ENCODE measurements around the gene GFRA4.

GRCh38 chr20:3699037-3699436, 35.8 kb upstream of the GFRA4 start:
- TF ChIP-seq REST (IDR thresholded peaks at IDR 0.05; ENCODE audit: low read depth, low read length) = no peak
- TF ChIP-seq JUND (IDR thresholded peaks at IDR 0.05) = no peak
- TF ChIP-seq CTCF (IDR thresholded peaks at IDR 0.05) = no peak
- no peak for TF ChIP-seq PBX3 (IDR thresholded peaks at IDR 0.05)
- no peak for TF ChIP-seq TEAD4 (IDR thresholded peaks at IDR 0.05; ENCODE audit: borderline replicate concordance, insufficient read depth)
- TF ChIP-seq TCF12 (IDR thresholded peaks at IDR 0.05) = no peak
- TF ChIP-seq MXI1 (IDR thresholded peaks at IDR 0.05; ENCODE audit: low read depth, low read length) = no peak
- no peak for TF ChIP-seq USF2 (IDR thresholded peaks at IDR 0.05; ENCODE audit: borderline replicate concordance, low read depth, low read length)
- no peak for TF ChIP-seq POLR2AphosphoS5 (IDR thresholded peaks at IDR 0.05; ENCODE audit: low read depth, low read length)
- TF ChIP-seq EZH2phosphoT487 (IDR thresholded peaks at IDR 0.05; ENCODE audit: borderline replicate concordance, low read depth) = no peak
- TF ChIP-seq SMC3 (IDR thresholded peaks at IDR 0.05; ENCODE audit: low read depth, low read length) = no peak
- no peak for TF ChIP-seq RFX5 (IDR thresholded peaks at IDR 0.05; ENCODE audit: low read length)
